Tongue (tissue), 2 donors: ENCODE data around the gene PSMC4. TPM values are rescaled to one million over a fixed set of nuclear protein-coding genes. Genes with fewer than 3 reads are reported as not detected.
A peak's percentile ranks its signal among the peaks of the same experiment; 100 is the strongest.
"Not testable (repeated sequence)": the region's sequence is repeated elsewhere in the genome, so short reads cannot be mapped to it uniquely, and the experiment has no call there.

Experiments used
- DNase-seq: peaks from one replicate; pipeline ENCODE4 v3.0.0-alpha.2; 2015
- total RNA-seq: library from RNA; depleted of rRNA; stranded (reverse); fragments of >200 nt; gene quantifications from one replicate; pipeline ENCODE4 v1.2.3, GENCODE V29; 2014

PSMC4 gene
- total RNA-seq, 1 donor from 2014 or later, result 56.2 TPM

GRCh38 chr19:39946532-39946931 lies 24.4 kb upstream of the PSMC4 start:
- DNase-seq, result no peak

GRCh38 chr19:39949026-39949747 lies 21.8 kb upstream of the PSMC4 start:
- no peak for DNase-seq

- no peak for DNase-seq
Measured at GRCh38 chr19:39951065-39951650, 19.8 kb upstream of the PSMC4 start.

GRCh38 chr19:39951686-39952085 lies 19.3 kb upstream of the PSMC4 start:
- DNase-seq, result no peak

- no peak for DNase-seq
Measured at GRCh38 chr19:39953915-39954314, 17.1 kb upstream of the PSMC4 start.

GRCh38 chr19:39957886-39958285 lies 13.1 kb upstream of the PSMC4 start:
- DNase-seq, result not testable (repeated sequence)

GRCh38 chr19:39958942-39959341 lies 12.0 kb upstream of the PSMC4 start:
- DNase-seq, result not testable (repeated sequence)

- DNase-seq, result not testable (repeated sequence)
Measured at GRCh38 chr19:39959407-39959806, 11.6 kb upstream of the PSMC4 start.

- no peak for DNase-seq
Measured at GRCh38 chr19:39963898-39964297, 7.1 kb upstream of the PSMC4 start.

- DNase-seq, result no peak
Measured at GRCh38 chr19:39966617-39967016, 4.3 kb upstream of the PSMC4 start.

- no peak for DNase-seq
Measured at GRCh38 chr19:39967561-39967960, 3.4 kb upstream of the PSMC4 start.

- DNase-seq, result no peak
Measured at GRCh38 chr19:39968789-39969188, 2.2 kb upstream of the PSMC4 start.

- peak; percentile 9 for DNase-seq
Measured at GRCh38 chr19:39969266-39969665, 1.7 kb upstream of the PSMC4 start.

GRCh38 chr19:39969681-39970424 lies 1.1 kb upstream of the PSMC4 start:
- no peak for DNase-seq

- no peak for DNase-seq
Measured at GRCh38 chr19:39970425-39970674, 615 bp upstream of the PSMC4 start.

- no peak for DNase-seq
Measured at GRCh38 chr19:39971380-39972035, 543 bp downstream of the PSMC4 start.

GRCh38 chr19:39974377-39975155 lies 3.6 kb downstream of the PSMC4 start:
- no peak for DNase-seq

GRCh38 chr19:39982883-39983282 lies 11.9 kb downstream of the PSMC4 start:
- no peak for DNase-seq

- DNase-seq, result no peak
Measured at GRCh38 chr19:39983695-39984300, 12.8 kb downstream of the PSMC4 start.

- DNase-seq, result no peak
Measured at GRCh38 chr19:39986643-39987042, 15.7 kb downstream of the PSMC4 start.

GRCh38 chr19:39987167-39987566 lies 16.2 kb downstream of the PSMC4 start:
- DNase-seq, result no peak

GRCh38 chr19:39987596-39987995 lies 16.6 kb downstream of the PSMC4 start:
- DNase-seq, result no peak
